SW480 (cell line): ENCODE results near the gene CAPN15.
"Not testable (repeated sequence)": the region's sequence is repeated elsewhere in the genome, so short reads cannot be mapped to it uniquely, and the experiment has no call there.

Experiments
- DNase-seq: peaks from one replicate; pipeline ENCODE4 v3.0.0-alpha.2; 2016; ENCODE audit warnings: low spot score

The CAPN15 gene

GRCh38 chr16:592518-593306, 65.2 kb downstream of the CAPN15 start:
- DNase-seq = no peak

GRCh38 chr16:593406-593805, 65.9 kb downstream of the CAPN15 start:
- DNase-seq = peak; percentile 89

GRCh38 chr16:593807-594206, 66.3 kb downstream of the CAPN15 start:
- DNase-seq = no peak

- no peak for DNase-seq
These were observed 67.6 kb downstream of the CAPN15 start for GRCh38 chr16:595094-595528.

GRCh38 chr16:595942-596735, 68.6 kb downstream of the CAPN15 start:
- DNase-seq = no peak

GRCh38 chr16:596736-597060, 69.2 kb downstream of the CAPN15 start:
- DNase-seq = no peak

GRCh38 chr16:597655-598054, 70.1 kb downstream of the CAPN15 start:
- not testable (repeated sequence) for DNase-seq

DNA sequence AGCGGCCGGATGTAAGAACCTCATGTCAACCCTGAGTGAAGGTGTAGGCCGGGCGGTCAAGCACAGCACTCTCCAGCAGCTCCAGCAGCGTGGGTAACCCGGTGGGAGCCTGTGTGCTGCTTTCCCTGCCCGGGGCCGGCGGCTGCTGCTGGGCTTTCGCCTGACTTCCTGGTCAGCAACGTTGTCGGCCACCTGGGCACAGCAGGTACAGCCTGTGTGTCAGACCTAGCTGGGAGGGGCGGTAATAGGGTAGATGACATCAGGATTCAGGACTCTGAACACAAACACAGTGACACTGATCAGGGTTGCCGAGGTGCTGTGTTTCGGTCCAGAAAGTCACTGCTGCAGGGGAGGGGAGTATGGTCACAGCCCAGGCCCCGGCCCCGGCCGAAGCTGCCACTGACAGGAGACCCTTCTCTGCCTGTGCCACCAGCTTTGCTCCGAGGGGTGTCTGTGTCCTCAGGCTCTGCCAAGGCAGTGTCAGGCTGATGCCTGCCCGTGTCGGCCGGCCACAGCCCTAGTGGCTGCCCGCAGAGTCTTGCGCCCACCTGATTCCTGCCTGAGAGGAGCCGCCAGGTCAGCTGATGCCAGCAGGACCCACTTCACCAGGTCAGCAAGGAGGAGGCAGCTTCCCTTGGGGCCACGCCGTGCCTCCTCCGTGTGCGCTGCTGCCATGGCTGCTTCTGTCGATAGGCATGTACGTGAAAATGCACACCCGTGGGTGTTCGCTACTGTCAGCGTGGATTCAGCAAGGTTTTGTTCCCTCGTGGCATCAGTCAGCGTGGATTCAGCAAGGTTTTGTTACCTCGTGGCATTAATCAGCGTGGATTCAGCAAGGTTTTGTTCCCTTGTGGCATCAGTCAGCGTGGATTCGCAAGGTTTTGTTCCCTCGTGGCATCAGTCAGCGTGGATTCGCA, 71.6 kb downstream of the CAPN15 start:
- DNase-seq = no peak

DNA sequence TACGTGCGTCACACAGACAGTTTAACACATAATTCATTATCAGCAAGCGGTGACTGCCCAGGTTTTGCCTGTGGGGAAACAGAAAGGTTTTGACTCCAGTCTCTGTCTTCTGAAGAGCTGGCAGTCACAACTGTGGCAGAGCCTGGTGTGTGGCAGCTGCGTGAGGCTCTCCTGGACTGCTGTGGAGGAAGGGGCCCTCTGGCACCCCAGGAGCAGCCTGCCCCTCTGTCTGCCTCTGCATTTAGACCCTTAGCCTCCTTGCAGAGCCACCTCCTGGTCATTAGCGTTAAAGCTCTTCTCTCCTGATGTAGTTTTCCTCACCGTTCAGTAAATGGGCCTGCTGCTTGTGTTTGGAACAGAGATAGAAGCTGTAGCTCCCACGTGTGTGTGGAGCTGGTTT, 73.3 kb downstream of the CAPN15 start:
- DNase-seq = no peak

DNA sequence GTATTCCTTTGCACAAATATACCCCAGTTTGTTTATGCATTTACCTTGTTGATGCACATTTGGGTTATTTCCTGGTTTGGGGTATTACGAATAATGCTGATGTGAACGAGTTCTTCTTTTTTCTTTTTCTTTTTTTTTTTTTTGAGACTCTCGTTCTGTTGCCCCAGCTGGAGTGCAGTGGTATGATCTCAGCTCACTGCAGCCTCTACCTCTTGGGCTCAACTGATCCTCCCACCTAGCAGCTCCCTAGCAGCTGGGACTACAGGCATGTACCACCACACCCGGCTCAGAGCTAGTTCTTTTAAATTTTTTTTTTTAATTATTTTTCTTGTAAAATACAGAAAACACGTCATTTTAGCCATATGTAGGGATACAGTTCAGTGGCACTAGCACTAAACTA, 76.4 kb downstream of the CAPN15 start:
- no peak for DNase-seq
